ENCODE results near the gene SFTPA1.

DNA sequence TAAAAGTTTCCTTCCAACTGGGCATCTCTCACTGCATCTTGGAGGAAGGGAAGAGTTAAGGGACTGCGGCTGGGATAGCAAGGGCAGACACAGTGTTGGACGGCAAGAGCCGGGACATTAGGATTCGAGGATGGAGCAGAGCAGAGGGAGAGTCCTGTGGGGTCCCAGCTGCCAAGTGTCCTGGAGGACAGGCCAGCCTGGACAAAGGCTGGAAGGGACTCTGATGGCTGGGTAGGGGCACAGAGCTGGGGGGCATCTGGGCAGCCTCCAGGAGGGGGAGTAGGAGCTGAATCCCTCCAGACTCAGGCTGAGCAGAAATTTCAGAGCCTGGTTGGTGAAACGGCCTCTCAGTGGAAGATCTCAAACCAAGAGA lies 19.2 kb downstream of the SFTPA1 start:
- TF ChIP-seq, protein P1, sequence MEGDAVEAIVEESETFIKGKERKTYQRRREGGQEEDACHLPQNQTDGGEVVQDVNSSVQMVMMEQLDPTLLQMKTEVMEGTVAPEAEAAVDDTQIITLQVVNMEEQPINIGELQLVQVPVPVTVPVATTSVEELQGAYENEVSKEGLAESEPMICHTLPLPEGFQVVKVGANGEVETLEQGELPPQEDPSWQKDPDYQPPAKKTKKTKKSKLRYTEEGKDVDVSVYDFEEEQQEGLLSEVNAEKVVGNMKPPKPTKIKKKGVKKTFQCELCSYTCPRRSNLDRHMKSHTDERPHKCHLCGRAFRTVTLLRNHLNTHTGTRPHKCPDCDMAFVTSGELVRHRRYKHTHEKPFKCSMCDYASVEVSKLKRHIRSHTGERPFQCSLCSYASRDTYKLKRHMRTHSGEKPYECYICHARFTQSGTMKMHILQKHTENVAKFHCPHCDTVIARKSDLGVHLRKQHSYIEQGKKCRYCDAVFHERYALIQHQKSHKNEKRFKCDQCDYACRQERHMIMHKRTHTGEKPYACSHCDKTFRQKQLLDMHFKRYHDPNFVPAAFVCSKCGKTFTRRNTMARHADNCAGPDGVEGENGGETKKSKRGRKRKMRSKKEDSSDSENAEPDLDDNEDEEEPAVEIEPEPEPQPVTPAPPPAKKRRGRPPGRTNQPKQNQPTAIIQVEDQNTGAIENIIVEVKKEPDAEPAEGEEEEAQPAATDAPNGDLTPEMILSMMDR (IDR thresholded peaks at IDR 0.05) = no peak
- TF ChIP-seq POLR2A (IDR thresholded peaks at IDR 0.05) = no peak

Measured in uterus (tissue), 2 donors.